Body of pancreas (tissue), 4 donors: ENCODE results near the gene UNCX. TPM values are rescaled to one million over a fixed set of nuclear protein-coding genes. Genes with fewer than 3 reads are reported as not detected.

Source experiments
- ATAC-seq: fragments of 150-250 bp; one replicate; pipeline ENCODE4 v1.9.1; 2016
- DNase-seq, 4 donors: peaks; one replicate each; pipeline ENCODE4 v3.0.0-alpha.2; 2019
- H3K27ac ChIP-seq, 4 donors: fragments of 200-600 bp; sonication (generic); 1 replicate in 3 of 4; 2 replicates in 1 of 4; pipeline versions ENCODE4 v1.5.1 to v1.6.1; 2016 to 2019; ENCODE audit warnings: mild to moderate bottlenecking in 1 of 4, mixed read lengths in 1 of 4, moderate library complexity in 1 of 4
- H3K27me3 ChIP-seq, 2 donors: fragments of 200-600 bp; sonication (generic); one replicate each; pipeline ENCODE4 v1.6.0; 2016; ENCODE audit warnings: mild to moderate bottlenecking in 1 of 2
- H3K36me3 ChIP-seq, 2 donors: fragments of 200-600 bp; sonication (generic); replicated peaks in 1 of 2; 2 replicates each; pipeline ENCODE4 v1.5.1; 2016; ENCODE audit warnings: low read depth in 2 of 2; ENCODE audit not compliant: insufficient read depth in 1 of 2
- H3K4me1 ChIP-seq: fragments of 200-600 bp; sonication (generic); one replicate; pipeline ENCODE4 v1.6.0; 2016
- H3K4me3 ChIP-seq, 2 donors: fragments of 200-600 bp; sonication (generic); 1 replicate in 1 of 2; 2 replicates in 1 of 2; pipeline ENCODE4 v1.5.1; 2016 to 2019
- H3K9me3 ChIP-seq, 3 donors: fragments of 200-600 bp; sonication (generic); 1 replicate in 2 of 3; 2 replicates in 1 of 3; pipeline ENCODE4 v1.5.1; 2016
- CTCF ChIP-seq, 7 experiments: fragments of 450-650 bp in 4 of 7; fragments of 200-600 bp in 3 of 7; sonication (generic) in 3 of 7; IDR thresholded peaks; one replicate each; pipeline ENCODE4 v1.5.1; 2016 to 2019; ENCODE audit warnings: antibody characterized with exemption in 7 of 7
- POLR2A ChIP-seq, 3 donors: fragments of 450-650 bp; IDR thresholded peaks; one replicate each; pipeline ENCODE4 v1.6.1; 2016; ENCODE audit warnings: antibody characterized with exemption in 3 of 3, mild to moderate bottlenecking in 2 of 3
- WGBS, 2 donors: methylation state at CpG; one replicate each; pipeline ENCODE4 v1.1.5; 2017; 5-methylcytosine and 5-hydroxymethylcytosine counted together
- intact Hi-C: fragments of 100-400 bp; cut with DNase I; formaldehyde crosslinking; loops from one replicate; pipeline ENCODE4 v1.15.1; 2023
- total RNA-seq, 2 donors: library from RNA; depleted of rRNA; stranded (reverse); fragments of >200 nt; gene quantifications; one replicate each; pipeline ENCODE4 v1.1.0, GENCODE V29; 2016

Gene UNCX
- total RNA-seq, 2 donors from 2014 or later: not detected

DNA sequence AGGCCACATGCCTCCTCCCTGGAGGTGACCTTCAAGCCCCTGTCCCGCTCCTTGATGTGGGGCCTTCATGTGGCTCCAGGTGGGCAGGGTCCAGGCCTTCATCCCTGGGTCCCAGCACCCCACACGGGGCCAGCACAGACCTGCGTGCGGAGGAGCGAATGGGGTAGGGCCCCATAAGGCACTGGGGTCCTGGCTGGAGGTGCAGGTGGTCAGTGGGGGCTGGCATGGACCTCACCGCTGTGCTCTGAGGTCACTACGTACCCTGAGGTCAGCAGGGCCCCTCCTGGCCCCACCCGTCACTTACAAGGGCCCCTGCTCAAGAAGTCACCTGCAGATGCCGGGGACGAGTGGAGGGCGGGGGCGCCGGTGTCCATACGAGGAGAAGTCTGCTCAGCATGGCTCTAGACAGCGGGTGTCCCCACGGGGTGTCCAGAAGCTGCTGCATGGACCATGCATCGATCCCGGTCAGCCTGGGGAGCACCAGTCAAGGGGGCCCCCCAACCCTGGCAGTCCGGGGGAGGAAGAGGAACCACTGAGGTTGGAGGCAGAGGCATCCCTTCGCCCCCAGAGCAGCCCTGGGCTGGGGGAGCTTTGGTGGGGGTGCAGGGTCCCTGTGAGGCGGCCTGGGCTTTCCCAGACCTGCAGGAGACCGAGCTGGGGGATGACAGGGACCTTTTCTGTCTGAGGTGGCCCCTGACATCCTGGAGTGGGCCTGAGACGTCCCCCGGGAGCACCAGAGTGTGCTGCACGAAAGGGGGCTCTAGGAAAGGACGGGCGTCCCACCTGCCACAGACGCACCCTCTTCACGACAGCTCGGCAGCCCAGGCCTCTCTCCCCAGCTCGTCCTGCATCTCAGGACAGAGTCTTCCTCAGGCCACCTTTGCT lies 34.6 kb downstream of the UNCX start:
- no peak overlapping the region for H3K4me3 ChIP-seq
- TF ChIP-seq POLR2A (IDR thresholded peaks at IDR 0.05): no peak
- TF ChIP-seq CTCF (IDR thresholded peaks at IDR 0.05): no peak
- 68 to 71% methylated on average over 15 to 25 of the region's 31 CpGs for WGBS, 2 donors
- no peaks in the 10 kb centered on the region for H3K4me1 ChIP-seq
- H3K27me3 ChIP-seq: peaks cover 0 to 14% of the 10 kb centered on the region in 2 donors
- ATAC-seq: no peak
- H3K27ac ChIP-seq: no peak overlapping the region
- no peak for DNase-seq
- no peaks in the 10 kb centered on the region for H3K36me3 ChIP-seq
- intact Hi-C loops: no loop called here
- no peaks in the 10 kb centered on the region for H3K9me3 ChIP-seq

DNA sequence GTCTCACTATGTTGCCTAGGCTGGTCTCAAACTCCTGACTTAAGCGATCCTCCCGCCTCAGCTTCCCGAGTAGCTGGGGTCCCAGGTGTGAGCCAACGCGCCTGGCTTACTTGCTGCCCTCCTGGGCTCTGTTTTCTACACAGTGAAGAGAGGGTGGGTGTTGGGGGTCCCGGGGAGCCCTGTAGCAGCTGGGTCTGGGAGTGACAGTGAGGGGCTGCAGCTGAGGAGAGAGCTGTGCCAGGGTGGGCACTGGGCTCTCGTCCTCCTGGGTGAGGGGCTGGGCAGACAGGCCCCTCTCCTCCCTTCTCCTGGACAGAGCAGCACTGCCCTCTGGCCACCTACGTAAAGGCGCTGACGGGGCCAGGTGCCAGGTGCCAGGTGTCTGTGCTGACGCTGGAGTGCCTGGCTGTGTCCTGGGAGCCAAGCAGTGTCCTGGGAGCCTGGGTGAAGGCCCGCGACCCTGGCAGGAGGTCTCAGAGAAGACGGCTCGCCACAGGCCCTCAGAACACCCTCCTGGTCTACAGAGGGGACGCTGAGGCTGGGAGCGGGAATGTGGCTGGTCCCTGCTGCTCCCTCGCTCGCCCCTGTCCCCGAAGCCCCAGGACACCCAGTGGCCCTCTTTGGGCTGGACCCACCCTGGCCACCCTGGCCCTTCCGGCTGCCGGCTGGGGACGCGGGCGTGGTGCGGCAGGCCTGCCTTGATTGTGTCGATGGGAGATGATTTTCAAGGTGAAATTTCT lies 35.6 kb downstream of the UNCX start:
- Histone ChIP-seq H3K27ac (no peak overlapping the region), H3K27me3 (peaks cover 0 to 14% of the 10 kb centered on the region in 2 donors), H3K4me3 (no peak overlapping the region), H3K4me1 (no peaks in the 10 kb centered on the region), H3K36me3 (no peaks in the 10 kb centered on the region), H3K9me3 (no peaks in the 10 kb centered on the region)
- no peak for TF ChIP-seq POLR2A (IDR thresholded peaks at IDR 0.05)
- TF ChIP-seq CTCF (IDR thresholded peaks at IDR 0.05): no peak
- WGBS, 2 donors: 57 to 58% methylated on average over 13 to 27 of the region's 27 CpGs
- no peak for ATAC-seq
- DNase-seq: no peak
- intact Hi-C loops: no loop called here

GRCh38 chr7:1268866-1269265 lies 36.2 kb downstream of the UNCX start:
- intact Hi-C loops: no loop called here
- peaks cover 0 to 12% of the 10 kb centered on the region in 2 donors for H3K27me3 ChIP-seq

GRCh38 chr7:1269336-1269890 lies 36.7 kb downstream of the UNCX start:
- 33 to 38% methylated on average over 20 to 29 of the region's 29 CpGs for WGBS, 2 donors
- DNase-seq: no peak

More at GRCh38 chr7:1268866-1269265, 36.2 kb downstream of the UNCX start:
- DNase-seq: no peak
- Histone ChIP-seq H3K9me3 (no peaks in the 10 kb centered on the region), H3K36me3 (no peaks in the 10 kb centered on the region), H3K27ac (no peak overlapping the region), H3K4me1 (no peaks in the 10 kb centered on the region), H3K4me3 (no peak overlapping the region)
- no peak for TF ChIP-seq POLR2A (IDR thresholded peaks at IDR 0.05)
- no peak for TF ChIP-seq CTCF (IDR thresholded peaks at IDR 0.05)
- ATAC-seq: no peak
- WGBS, 2 donors: 16 to 25% methylated on average over 14 of the region's 14 CpGs

More at GRCh38 chr7:1269336-1269890, 36.7 kb downstream of the UNCX start:
- no peak overlapping the region for H3K27ac ChIP-seq
- no peak for ATAC-seq
- no peaks in the 10 kb centered on the region for H3K36me3 ChIP-seq
- peaks cover 0 to 10% of the 10 kb centered on the region in 2 donors for H3K27me3 ChIP-seq
- H3K4me1 ChIP-seq: no peaks in the 10 kb centered on the region
- intact Hi-C loops: no loop called here
- no peak for TF ChIP-seq CTCF (IDR thresholded peaks at IDR 0.05)
- no peak for TF ChIP-seq POLR2A (IDR thresholded peaks at IDR 0.05)
- no peak overlapping the region for H3K4me3 ChIP-seq
- H3K9me3 ChIP-seq: no peaks in the 10 kb centered on the region
